SJSA1 (cell line): ENCODE measurements around the gene MFSD1. TPM values are rescaled to one million over a fixed set of nuclear protein-coding genes. Genes with fewer than 3 reads are reported as not detected.
A peak's percentile ranks its signal among the peaks of the same experiment; 100 is the strongest.

ENCODE experiments used
- DNase-seq, 2 experiments: peaks; one replicate each; pipeline ENCODE4 v3.0.0-alpha.2; 2015 to 2020; ENCODE audit warnings: low spot score in 2 of 2, low read depth in 1 of 2
- H3K27ac ChIP-seq: fragments of 250-450 bp; sonication (Bioruptor Pico); 2 replicates; pipeline ENCODE4 v1.5.1; 2020; ENCODE audit warnings: mild to moderate bottlenecking, moderate library complexity
- H3K27me3 ChIP-seq: fragments of 250-450 bp; sonication (Bioruptor Pico); replicated peaks from 2 replicates; pipeline ENCODE4 v1.5.1; 2020; ENCODE audit warnings: mild to moderate bottlenecking, moderate library complexity
- H3K36me3 ChIP-seq: fragments of 250-450 bp; sonication (Bioruptor Pico); 2 replicates; pipeline ENCODE4 v1.5.1; 2020; ENCODE audit warnings: mild to moderate bottlenecking
- H3K4me1 ChIP-seq: fragments of 250-450 bp; sonication (Bioruptor Pico); replicated peaks from 2 replicates; pipeline ENCODE4 v1.6.1; 2021; ENCODE audit warnings: mild to moderate bottlenecking
- H3K4me3 ChIP-seq: fragments of 250-450 bp; sonication (Bioruptor Pico); 2 replicates; pipeline ENCODE4 v1.5.1; 2020; ENCODE audit warnings: mild to moderate bottlenecking
- H3K9me3 ChIP-seq: fragments of 250-450 bp; sonication (Bioruptor Pico); replicated peaks from 2 replicates; pipeline ENCODE4 v1.5.1; 2020; ENCODE audit warnings: mild to moderate bottlenecking
- total RNA-seq: library from RNA; depleted of rRNA; stranded (reverse); fragments of >200 nt; shearing (Covaris generic); gene quantifications from 2 replicates; pipeline ENCODE4 v1.2.3, GENCODE V29; 2014

Gene MFSD1
- total RNA-seq, 1 experiment from 2014 or later: 55.9 TPM

GRCh38 chr3:158808697-158809096, 6.8 kb downstream of the MFSD1 start:
- Histone ChIP-seq H3K36me3 (peaks cover 31% of the 10 kb centered on the region), H3K27ac (no peak overlapping the region)

DNA sequence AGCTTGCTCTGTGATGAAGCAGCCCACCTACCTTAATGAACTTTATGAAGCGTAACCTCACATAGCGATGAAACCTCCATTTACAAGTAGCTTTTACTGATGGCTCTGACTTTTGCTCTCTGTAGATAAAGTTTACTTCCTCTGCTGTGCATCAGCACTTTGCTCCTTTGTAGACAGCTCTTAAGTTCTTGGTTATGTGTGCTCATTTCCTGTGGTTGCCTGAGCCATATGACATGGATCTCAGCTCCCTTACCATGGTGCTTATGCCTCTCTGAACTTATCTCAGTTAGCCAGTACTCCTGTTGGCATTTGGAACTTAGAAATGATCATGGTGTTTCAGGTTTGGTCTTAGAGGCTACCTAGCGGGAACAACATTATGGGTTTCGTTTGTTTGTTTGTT, 7.8 kb downstream of the MFSD1 start:
- Histone ChIP-seq H3K27ac (no peak overlapping the region), H3K36me3 (peaks cover 35% of the 10 kb centered on the region), H3K4me3 (no peak overlapping the region), H3K4me1 (peaks cover 6% of the 10 kb centered on the region), H3K9me3 (no peaks in the 10 kb centered on the region), H3K27me3 (no peaks in the 10 kb centered on the region)
- no peak for DNase-seq

More at GRCh38 chr3:158808697-158809096, 6.8 kb downstream of the MFSD1 start:
- peak in 1 of 2 experiments; percentile 55 for DNase-seq
- Histone ChIP-seq H3K27me3 (no peaks in the 10 kb centered on the region), H3K9me3 (no peaks in the 10 kb centered on the region), H3K4me1 (peaks cover 10% of the 10 kb centered on the region), H3K4me3 (no peak overlapping the region)

- peaks cover 37% of the 10 kb centered on the region for H3K36me3 ChIP-seq
Observed at GRCh38 chr3:158810823-158811724, 9.2 kb downstream of the MFSD1 start.

GRCh38 chr3:158819282-158819681, 17.4 kb downstream of the MFSD1 start:
- no peaks in the 10 kb centered on the region for H3K4me1 ChIP-seq
- no peak for DNase-seq

More at GRCh38 chr3:158810823-158811724, 9.2 kb downstream of the MFSD1 start:
- Histone ChIP-seq H3K4me3 (no peak overlapping the region), H3K27me3 (no peaks in the 10 kb centered on the region), H3K4me1 (peaks cover 5% of the 10 kb centered on the region), H3K27ac (no peak overlapping the region), H3K9me3 (no peaks in the 10 kb centered on the region)
- DNase-seq: no peak

GRCh38 chr3:158820521-158820920, 18.7 kb downstream of the MFSD1 start:
- Histone ChIP-seq H3K4me3 (no peak overlapping the region), H3K27ac (no peak overlapping the region), H3K27me3 (no peaks in the 10 kb centered on the region), H3K36me3 (peaks cover 26% of the 10 kb centered on the region), H3K9me3 (no peaks in the 10 kb centered on the region), H3K4me1 (no peaks in the 10 kb centered on the region)
- no peak for DNase-seq

More at GRCh38 chr3:158819282-158819681, 17.4 kb downstream of the MFSD1 start:
- H3K27me3 ChIP-seq: no peaks in the 10 kb centered on the region
- H3K27ac ChIP-seq: no peak overlapping the region
- H3K36me3 ChIP-seq: peaks cover 25% of the 10 kb centered on the region
- H3K4me3 ChIP-seq: no peak overlapping the region
- no peaks in the 10 kb centered on the region for H3K9me3 ChIP-seq

- Histone ChIP-seq H3K4me3 (no peak overlapping the region), H3K9me3 (no peaks in the 10 kb centered on the region), H3K36me3 (peaks cover 26% of the 10 kb centered on the region), H3K27me3 (no peaks in the 10 kb centered on the region), H3K4me1 (no peaks in the 10 kb centered on the region), H3K27ac (no peak overlapping the region)
- no peak for DNase-seq
Observed at GRCh38 chr3:158821847-158822246, 20.0 kb downstream of the MFSD1 start.

GRCh38 chr3:158823426-158823825, 21.6 kb downstream of the MFSD1 start:
- Histone ChIP-seq H3K4me3 (no peak overlapping the region), H3K9me3 (no peaks in the 10 kb centered on the region), H3K36me3 (peaks cover 26% of the 10 kb centered on the region), H3K4me1 (no peaks in the 10 kb centered on the region), H3K27ac (no peak overlapping the region), H3K27me3 (no peaks in the 10 kb centered on the region)
- no peak for DNase-seq

DNA sequence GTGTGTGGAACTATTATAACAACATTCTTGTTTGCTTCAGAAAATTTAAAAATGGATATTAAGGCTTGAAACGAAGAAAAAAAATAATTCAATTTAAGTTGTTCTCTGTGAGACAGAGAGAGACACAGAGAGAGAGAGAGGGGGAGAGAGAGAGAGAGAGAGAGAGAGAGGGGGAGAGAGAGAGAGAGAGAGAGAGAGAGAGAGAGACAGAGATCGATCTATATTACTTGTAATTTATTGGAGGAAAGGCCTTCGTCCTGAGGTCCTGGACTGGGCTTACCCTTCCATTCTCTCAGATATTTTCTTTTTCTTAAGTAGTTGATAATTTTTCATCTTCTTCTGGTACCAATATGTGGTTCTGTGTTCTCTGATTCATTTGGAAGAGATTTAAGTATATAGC, 25.9 kb downstream of the MFSD1 start:
- Histone ChIP-seq H3K9me3 (no peaks in the 10 kb centered on the region), H3K36me3 (peaks cover 9% of the 10 kb centered on the region; the same call in 1 of the 2 replicates), H3K27me3 (no peaks in the 10 kb centered on the region), H3K4me3 (no peak overlapping the region), H3K27ac (no peak overlapping the region), H3K4me1 (no peaks in the 10 kb centered on the region)
- DNase-seq: no peak

DNA sequence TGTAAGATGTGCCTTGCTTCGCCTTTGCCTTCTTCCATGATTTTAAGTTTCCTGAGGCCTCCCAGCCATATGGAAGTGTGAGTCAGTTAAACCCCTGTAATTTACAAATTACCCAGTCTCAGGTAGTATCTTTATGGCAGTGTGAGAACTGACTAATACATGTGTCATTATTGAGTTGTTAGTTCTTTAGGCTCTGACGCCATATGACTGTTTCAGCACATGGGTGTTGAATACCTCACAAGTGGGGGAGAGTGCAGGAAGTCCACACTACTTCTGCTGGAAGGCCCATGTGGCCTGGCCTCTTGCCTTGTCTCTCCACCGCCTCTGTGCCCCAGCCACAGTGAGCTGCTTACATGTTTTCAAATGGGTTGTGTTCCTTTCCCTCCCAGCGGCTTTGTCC, 28.5 kb downstream of the MFSD1 start:
- H3K36me3 ChIP-seq: no peaks in the 10 kb centered on the region
- H3K27me3 ChIP-seq: 0 out of 2 replicates have a peak, but pooled peaks cover under 1% of the 10 kb centered on the region
- H3K27ac ChIP-seq: no peak overlapping the region
- H3K4me1 ChIP-seq: no peaks in the 10 kb centered on the region
- no peak for DNase-seq
- no peaks in the 10 kb centered on the region for H3K9me3 ChIP-seq
- H3K4me3 ChIP-seq: no peak overlapping the region

DNA sequence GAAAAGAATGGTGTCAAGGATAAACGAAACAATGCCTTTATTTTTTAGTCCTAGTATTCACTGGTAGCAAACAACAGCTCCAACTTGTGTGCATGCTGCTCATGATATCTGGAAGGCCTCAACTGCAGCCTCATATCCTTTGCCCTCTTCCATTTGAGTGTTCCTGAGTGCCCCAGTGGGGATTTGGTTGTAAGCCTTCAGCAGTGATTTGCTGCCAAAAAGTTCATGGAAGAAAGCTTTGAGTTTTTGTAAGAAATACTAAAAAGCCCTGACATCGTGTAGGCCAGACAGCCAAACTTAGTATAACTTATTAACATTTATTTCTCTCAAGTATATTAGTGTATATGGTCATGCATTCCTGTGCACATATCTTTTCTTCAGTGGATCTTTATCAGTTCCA, 30.0 kb downstream of the MFSD1 start:
- no peak overlapping the region for H3K4me3 ChIP-seq
- H3K36me3 ChIP-seq: no peaks in the 10 kb centered on the region
- no peak overlapping the region for H3K27ac ChIP-seq
- H3K4me1 ChIP-seq: no peaks in the 10 kb centered on the region
- no peaks in the 10 kb centered on the region for H3K9me3 ChIP-seq
- H3K27me3 ChIP-seq: 0 out of 2 replicates have a peak, but pooled peaks cover 4% of the 10 kb centered on the region
- DNase-seq: no peak

GRCh38 chr3:158835631-158836030, 33.8 kb downstream of the MFSD1 start:
- Histone ChIP-seq H3K27ac (no peak overlapping the region), H3K27me3 (0 out of 2 replicates have a peak, but pooled peaks cover 9% of the 10 kb centered on the region), H3K4me1 (no peaks in the 10 kb centered on the region), H3K9me3 (no peaks in the 10 kb centered on the region), H3K4me3 (no peak overlapping the region), H3K36me3 (no peaks in the 10 kb centered on the region)
- no peak for DNase-seq

DNA sequence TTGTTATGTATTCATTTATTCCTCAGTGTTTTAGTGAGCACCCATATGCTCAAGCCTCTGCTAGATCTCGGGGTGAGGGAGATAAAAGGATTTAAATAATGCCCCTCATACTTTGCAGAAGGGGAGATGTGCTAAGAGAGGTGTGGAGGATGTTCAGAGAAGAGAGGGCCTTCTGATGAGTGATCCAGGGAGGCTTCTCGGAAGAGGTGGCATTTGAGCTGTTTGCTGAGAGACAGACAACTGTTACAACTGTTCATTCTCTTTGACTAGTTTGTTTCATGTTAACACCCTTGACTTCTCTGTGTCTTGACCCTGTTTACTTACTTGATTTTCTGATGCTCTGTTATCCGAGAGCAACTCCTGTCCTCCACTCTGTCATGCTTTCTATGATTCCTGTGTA, 34.5 kb downstream of the MFSD1 start:
- Histone ChIP-seq H3K36me3 (no peaks in the 10 kb centered on the region), H3K9me3 (no peaks in the 10 kb centered on the region)
- DNase-seq: no peak

DNA sequence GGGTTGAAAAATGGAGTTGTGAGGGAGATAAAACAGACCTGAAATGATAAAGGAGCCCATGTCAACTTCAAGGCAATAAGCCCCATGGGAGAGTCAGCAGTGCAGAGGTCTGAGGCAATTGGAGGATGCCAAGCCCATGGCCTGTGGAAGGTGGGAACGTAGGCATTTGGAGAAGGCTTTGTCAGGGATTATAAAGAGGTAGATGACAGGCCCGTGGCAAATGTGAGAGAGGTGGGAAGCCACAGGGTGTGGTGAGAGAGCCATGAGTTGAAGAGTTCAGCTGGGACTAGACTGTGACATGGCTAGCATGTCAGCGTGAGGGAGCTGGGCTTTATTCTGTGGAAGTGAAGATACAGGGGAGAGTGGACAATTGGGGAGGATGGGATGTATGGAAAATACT, 35.4 kb downstream of the MFSD1 start:
- Histone ChIP-seq H3K36me3 (no peaks in the 10 kb centered on the region), H3K27ac (no peak overlapping the region), H3K9me3 (no peaks in the 10 kb centered on the region), H3K4me1 (no peaks in the 10 kb centered on the region), H3K4me3 (no peak overlapping the region), H3K27me3 (0 out of 2 replicates have a peak, but pooled peaks cover 9% of the 10 kb centered on the region)
- DNase-seq: no peak

More for the DNA sequence above, 34.5 kb downstream of the MFSD1 start:
- Histone ChIP-seq H3K27ac (no peak overlapping the region), H3K4me1 (no peaks in the 10 kb centered on the region), H3K27me3 (0 out of 2 replicates have a peak, but pooled peaks cover 9% of the 10 kb centered on the region), H3K4me3 (no peak overlapping the region)

GRCh38 chr3:158839966-158840365, 38.1 kb downstream of the MFSD1 start:
- H3K27ac ChIP-seq: no peak overlapping the region
- no peaks in the 10 kb centered on the region for H3K4me1 ChIP-seq
- 0 out of 2 replicates have a peak, but pooled peaks cover 9% of the 10 kb centered on the region for H3K27me3 ChIP-seq
- no peak for DNase-seq
- H3K36me3 ChIP-seq: no peaks in the 10 kb centered on the region
- H3K4me3 ChIP-seq: no peak overlapping the region
- H3K9me3 ChIP-seq: no peaks in the 10 kb centered on the region
